Activated CD4-positive, alpha-beta T cell treated with anti-CD3 and anti-CD28 coated beads, Interleukin-10, Interleukin-2, amounts not matched to agents 100 ng/mL and 50 ng/mL, durations not matched to agents 16 hours and 8 hours (primary cell): ENCODE results near the gene ZNF655.

Source experiments
- DNase-seq: peaks from one replicate; pipeline ENCODE4 v3.0.0-alpha.2; 2020

ZNF655 gene

GRCh38 chr7:99615989-99616358 lies 57.5 kb downstream of the ZNF655 start:
- DNase-seq = no peak

- peak; percentile 94 for DNase-seq
Observed at GRCh38 chr7:99616359-99617191, 58.1 kb downstream of the ZNF655 start, which contains the start of gene ZSCAN25. Gene ZSCAN25, plus strand, starts transcription at chr7:99616946. Its CDS starts 2,661 bp downstream, at chr7:99619607.

- no peak for DNase-seq
Observed at GRCh38 chr7:99617192-99617781, 58.8 kb downstream of the ZNF655 start.

- DNase-seq = no peak
Observed at GRCh38 chr7:99618726-99619125, 60.3 kb downstream of the ZNF655 start.

- DNase-seq = no peak
Observed at GRCh38 chr7:99619571-99620130, 61.2 kb downstream of the ZNF655 start.

GRCh38 chr7:99621271-99621670 lies 62.8 kb downstream of the ZNF655 start:
- no peak for DNase-seq

GRCh38 chr7:99622596-99622995 lies 64.2 kb downstream of the ZNF655 start:
- DNase-seq = no peak

GRCh38 chr7:99623091-99623693 lies 64.8 kb downstream of the ZNF655 start:
- peak; percentile 27 for DNase-seq

- no peak for DNase-seq
Observed at GRCh38 chr7:99623702-99624447, 65.4 kb downstream of the ZNF655 start.

GRCh38 chr7:99624484-99624883 lies 66.0 kb downstream of the ZNF655 start:
- peak; percentile 81 for DNase-seq

- no peak for DNase-seq
Observed at GRCh38 chr7:99625321-99625720, 66.9 kb downstream of the ZNF655 start.

- DNase-seq = no peak
Observed at GRCh38 chr7:99625961-99626360, 67.5 kb downstream of the ZNF655 start.
